ENCODE measurements around the gene ABLIM1.

- TF ChIP-seq CTCF (IDR thresholded peaks at IDR 0.05) (no peak), POLR2A (IDR thresholded peaks at IDR 0.05) (no peak)
Measured at GRCh38 chr10:114436941-114437340, 221.1 kb downstream of the ABLIM1 start.

All from testis (tissue), 2 donors.